ENCODE data around the gene SFTPD.
"Not testable (repeated sequence)": the region's sequence is repeated elsewhere in the genome, so short reads cannot be mapped to it uniquely, and the experiment has no call there.

SFTPD gene

GRCh38 chr10:79948976-79949722 is at the start of gene SFTPD:
Gene SFTPD (minus strand): TSS chr10:79949105. CDS start chr10:79946659, 2,446 bp downstream.
- peak; percentile 63 for DNase-seq

GRCh38 chr10:79995979-79996634 is 47.2 kb upstream of the SFTPD start:
- no peak for DNase-seq

GRCh38 chr10:79994556-79994955 is 45.7 kb upstream of the SFTPD start:
- no peak for DNase-seq

- DNase-seq, result not testable (repeated sequence)
Measured at GRCh38 chr10:79988199-79988598, 39.3 kb upstream of the SFTPD start.

- not testable (repeated sequence) for DNase-seq
Measured at GRCh38 chr10:79986661-79987060, 37.8 kb upstream of the SFTPD start.

- peak; percentile 76 for DNase-seq
Measured at GRCh38 chr10:79985481-79986072, 36.7 kb upstream of the SFTPD start.

- DNase-seq, result no peak
Measured at GRCh38 chr10:79984851-79985250, 35.9 kb upstream of the SFTPD start.

- no peak for DNase-seq
Measured at GRCh38 chr10:79983286-79983909, 34.5 kb upstream of the SFTPD start.

- DNase-seq, result no peak
Measured at GRCh38 chr10:79982861-79983260, 34.0 kb upstream of the SFTPD start.

- DNase-seq, result peak; percentile 33
Measured at GRCh38 chr10:79982362-79982800, 33.5 kb upstream of the SFTPD start.

GRCh38 chr10:79981450-79982361 is 32.8 kb upstream of the SFTPD start:
- peak; percentile 44 for DNase-seq

- DNase-seq, result no peak
Measured at GRCh38 chr10:79980711-79981110, 31.8 kb upstream of the SFTPD start.

- no peak for DNase-seq
Measured at GRCh38 chr10:79979976-79980687, 31.2 kb upstream of the SFTPD start.

GRCh38 chr10:79979310-79979975 is 30.5 kb upstream of the SFTPD start:
- DNase-seq, result no peak

GRCh38 chr10:79976999-79977398 is 28.1 kb upstream of the SFTPD start:
- no peak for DNase-seq

GRCh38 chr10:79970062-79970461 is 21.2 kb upstream of the SFTPD start:
- no peak for DNase-seq

- no peak for DNase-seq
Measured at GRCh38 chr10:79947787-79948424, 999 bp downstream of the SFTPD start.

- no peak for DNase-seq
Measured at GRCh38 chr10:79947083-79947415, 1.9 kb downstream of the SFTPD start.

GRCh38 chr10:79946271-79947082 is 2.4 kb downstream of the SFTPD start:
- DNase-seq, result no peak

All from MV-4-11 (cell line).